Activated naive CD4-positive, alpha-beta T cell treated with anti-CD3 and anti-CD28 coated beads, Interleukin-2, amount 50 U/mL, for 24 hours (primary cell): ENCODE results near the gene HPN.
A peak's percentile ranks its signal among the peaks of the same experiment; 100 is the strongest.

Experiments
- H3K27ac Mint-ChIP-seq: one replicate; pipeline ENCODE4 v1.8.0; 2021; ENCODE audit warnings: mild to moderate bottlenecking, mixed read lengths
- H3K27me3 Mint-ChIP-seq: one replicate; pipeline ENCODE4 v1.8.0; 2021; ENCODE audit warnings: mixed read lengths
- H3K36me3 Mint-ChIP-seq: one replicate; pipeline ENCODE4 v1.8.0; 2021; ENCODE audit warnings: mixed read lengths
- H3K4me1 Mint-ChIP-seq: one replicate; pipeline ENCODE4 v1.8.0; 2021; ENCODE audit warnings: mixed read lengths
- H3K4me3 Mint-ChIP-seq: one replicate; pipeline ENCODE4 v1.8.0; 2021; ENCODE audit warnings: mild to moderate bottlenecking, mixed read lengths
- H3K9me3 Mint-ChIP-seq: one replicate; pipeline ENCODE4 v1.8.0; 2021; ENCODE audit warnings: mixed read lengths

Gene HPN

GRCh38 chr19:35058370-35058769 is 16.8 kb downstream of the HPN start:
- H3K9me3 Mint-ChIP-seq = no peaks in the 10 kb centered on the region
- no peak overlapping the region for H3K27ac Mint-ChIP-seq
- H3K4me3 Mint-ChIP-seq = no peak overlapping the region
- H3K4me1 Mint-ChIP-seq = no peaks in the 10 kb centered on the region
- no peaks in the 10 kb centered on the region for H3K36me3 Mint-ChIP-seq
- H3K27me3 Mint-ChIP-seq = no peaks in the 10 kb centered on the region

GRCh38 chr19:35059006-35059798 is 17.7 kb downstream of the HPN start:
- Mint-ChIP-seq H3K27ac (peak overlapping the region; percentile 35), H3K4me3 (no peak overlapping the region)

GRCh38 chr19:35059799-35060091 is 18.2 kb downstream of the HPN start:
- no peak overlapping the region for H3K4me3 Mint-ChIP-seq
- H3K9me3 Mint-ChIP-seq = no peaks in the 10 kb centered on the region
- H3K4me1 Mint-ChIP-seq = peaks cover 7% of the 10 kb centered on the region
- H3K36me3 Mint-ChIP-seq = no peaks in the 10 kb centered on the region
- no peak overlapping the region for H3K27ac Mint-ChIP-seq
- no peaks in the 10 kb centered on the region for H3K27me3 Mint-ChIP-seq

More at GRCh38 chr19:35059006-35059798, 17.7 kb downstream of the HPN start:
- Mint-ChIP-seq H3K36me3 (no peaks in the 10 kb centered on the region), H3K27me3 (no peaks in the 10 kb centered on the region), H3K9me3 (no peaks in the 10 kb centered on the region), H3K4me1 (peaks cover 7% of the 10 kb centered on the region)

GRCh38 chr19:35060160-35060855 is 18.8 kb downstream of the HPN start:
- Mint-ChIP-seq H3K36me3 (no peaks in the 10 kb centered on the region), H3K4me3 (no peak overlapping the region), H3K9me3 (no peaks in the 10 kb centered on the region), H3K27ac (no peak overlapping the region), H3K27me3 (no peaks in the 10 kb centered on the region), H3K4me1 (peaks cover 7% of the 10 kb centered on the region)

- Mint-ChIP-seq H3K4me3 (no peak overlapping the region), H3K27me3 (no peaks in the 10 kb centered on the region), H3K9me3 (no peaks in the 10 kb centered on the region), H3K27ac (peak overlapping the region; percentile 53), H3K4me1 (peaks cover 7% of the 10 kb centered on the region), H3K36me3 (no peaks in the 10 kb centered on the region)
Observed at GRCh38 chr19:35061583-35062373, 20.3 kb downstream of the HPN start.

GRCh38 chr19:35062942-35063341 is 21.4 kb downstream of the HPN start:
- H3K4me3 Mint-ChIP-seq = no peak overlapping the region
- H3K9me3 Mint-ChIP-seq = no peaks in the 10 kb centered on the region
- H3K27ac Mint-ChIP-seq = no peak overlapping the region
- H3K4me1 Mint-ChIP-seq = peaks cover 7% of the 10 kb centered on the region
- H3K27me3 Mint-ChIP-seq = no peaks in the 10 kb centered on the region
- no peaks in the 10 kb centered on the region for H3K36me3 Mint-ChIP-seq

GRCh38 chr19:35063940-35064818 is 22.7 kb downstream of the HPN start:
- H3K4me3 Mint-ChIP-seq = no peak overlapping the region
- H3K27me3 Mint-ChIP-seq = no peaks in the 10 kb centered on the region
- no peaks in the 10 kb centered on the region for H3K36me3 Mint-ChIP-seq
- no peak overlapping the region for H3K27ac Mint-ChIP-seq
- H3K4me1 Mint-ChIP-seq = peaks cover 7% of the 10 kb centered on the region
- no peaks in the 10 kb centered on the region for H3K9me3 Mint-ChIP-seq

GRCh38 chr19:35065574-35065973 is 24.1 kb downstream of the HPN start:
- Mint-ChIP-seq H3K9me3 (no peaks in the 10 kb centered on the region), H3K4me1 (peaks cover 7% of the 10 kb centered on the region), H3K36me3 (no peaks in the 10 kb centered on the region), H3K27ac (no peak overlapping the region), H3K27me3 (no peaks in the 10 kb centered on the region), H3K4me3 (no peak overlapping the region)

GRCh38 chr19:35066121-35066520 is 24.6 kb downstream of the HPN start:
- no peaks in the 10 kb centered on the region for H3K27me3 Mint-ChIP-seq
- no peak overlapping the region for H3K27ac Mint-ChIP-seq
- no peak overlapping the region for H3K4me3 Mint-ChIP-seq
- no peaks in the 10 kb centered on the region for H3K36me3 Mint-ChIP-seq
- H3K4me1 Mint-ChIP-seq = peaks cover 7% of the 10 kb centered on the region
- no peaks in the 10 kb centered on the region for H3K9me3 Mint-ChIP-seq

- peak overlapping the region; percentile 7 for H3K4me3 Mint-ChIP-seq
Observed at GRCh38 chr19:35066691-35067563, 25.4 kb downstream of the HPN start.

GRCh38 chr19:35068941-35069634 is 27.6 kb downstream of the HPN start:
- H3K9me3 Mint-ChIP-seq = no peaks in the 10 kb centered on the region
- peaks cover 2% of the 10 kb centered on the region for H3K4me1 Mint-ChIP-seq
- H3K36me3 Mint-ChIP-seq = no peaks in the 10 kb centered on the region
- H3K27ac Mint-ChIP-seq = no peak overlapping the region
- no peaks in the 10 kb centered on the region for H3K27me3 Mint-ChIP-seq
- H3K4me3 Mint-ChIP-seq = no peak overlapping the region

More at GRCh38 chr19:35066691-35067563, 25.4 kb downstream of the HPN start:
- peaks cover 7% of the 10 kb centered on the region for H3K4me1 Mint-ChIP-seq
- H3K27me3 Mint-ChIP-seq = no peaks in the 10 kb centered on the region
- H3K27ac Mint-ChIP-seq = peak overlapping the region; percentile 46
- no peaks in the 10 kb centered on the region for H3K36me3 Mint-ChIP-seq
- H3K9me3 Mint-ChIP-seq = no peaks in the 10 kb centered on the region

GRCh38 chr19:35069696-35070095 is 28.2 kb downstream of the HPN start:
- Mint-ChIP-seq H3K9me3 (no peaks in the 10 kb centered on the region), H3K36me3 (no peaks in the 10 kb centered on the region), H3K4me3 (no peak overlapping the region), H3K4me1 (no peaks in the 10 kb centered on the region), H3K27ac (no peak overlapping the region), H3K27me3 (no peaks in the 10 kb centered on the region)

- no peak overlapping the region for H3K27ac Mint-ChIP-seq
- no peak overlapping the region for H3K4me3 Mint-ChIP-seq
- no peaks in the 10 kb centered on the region for H3K27me3 Mint-ChIP-seq
- no peaks in the 10 kb centered on the region for H3K36me3 Mint-ChIP-seq
- H3K4me1 Mint-ChIP-seq = no peaks in the 10 kb centered on the region
- H3K9me3 Mint-ChIP-seq = no peaks in the 10 kb centered on the region
Observed at GRCh38 chr19:35070471-35070870, 28.9 kb downstream of the HPN start.

GRCh38 chr19:35073516-35073915 is 32.0 kb downstream of the HPN start:
- H3K36me3 Mint-ChIP-seq = no peaks in the 10 kb centered on the region
- no peaks in the 10 kb centered on the region for H3K4me1 Mint-ChIP-seq
- H3K27me3 Mint-ChIP-seq = no peaks in the 10 kb centered on the region
- H3K27ac Mint-ChIP-seq = peak overlapping the region; percentile 17
- no peak overlapping the region for H3K4me3 Mint-ChIP-seq
- H3K9me3 Mint-ChIP-seq = no peaks in the 10 kb centered on the region
